ENCODE results near the gene MCOLN3. TPM values are rescaled to one million over a fixed set of nuclear protein-coding genes. Genes with fewer than 3 reads are reported as not detected.
A peak's percentile ranks its signal among the peaks of the same experiment; 100 is the strongest.

The MCOLN3 gene
- total RNA-seq, 1 donor from 2014 or later: not detected

DNA sequence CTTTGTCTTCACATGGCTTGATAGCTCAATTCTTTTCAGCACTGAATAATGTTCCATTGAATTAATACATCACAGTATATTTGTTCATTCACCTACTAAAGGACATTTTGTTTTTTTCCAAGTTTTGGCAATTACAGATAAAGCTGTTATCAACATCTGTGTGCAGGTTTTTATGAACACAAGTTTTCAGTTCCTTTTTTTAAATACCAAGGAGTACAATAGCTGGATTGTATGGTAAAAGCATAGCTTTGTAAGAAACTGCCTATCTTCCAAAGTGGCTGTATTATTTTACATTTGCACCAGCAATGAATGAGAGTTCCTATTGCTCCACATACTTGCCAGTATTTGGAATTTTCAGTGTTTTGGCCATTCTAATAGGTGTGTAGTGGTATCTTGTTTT lies 46.6 kb downstream of the MCOLN3 start:
- Mint-ChIP-seq H3K4me3 (ENCODE audit: unreplicated experiment) (no peak overlapping the region), H3K27me3 (ENCODE audit: unreplicated experiment) (peaks cover 9% of the 10 kb centered on the region), H3K9me3 (ENCODE audit: unreplicated experiment) (peaks cover 3% of the 10 kb centered on the region), H3K4me1 (ENCODE audit: low read depth, unreplicated experiment) (peaks cover 3% of the 10 kb centered on the region), H3K27ac (ENCODE audit: unreplicated experiment) (no peak overlapping the region), H3K36me3 (ENCODE audit: unreplicated experiment) (no peaks in the 10 kb centered on the region)
- no peak for DNase-seq
- no peak for TF ChIP-seq CTCF (IDR thresholded peaks at IDR 0.05; ENCODE audit: partially characterized antibody, unreplicated experiment)

DNA sequence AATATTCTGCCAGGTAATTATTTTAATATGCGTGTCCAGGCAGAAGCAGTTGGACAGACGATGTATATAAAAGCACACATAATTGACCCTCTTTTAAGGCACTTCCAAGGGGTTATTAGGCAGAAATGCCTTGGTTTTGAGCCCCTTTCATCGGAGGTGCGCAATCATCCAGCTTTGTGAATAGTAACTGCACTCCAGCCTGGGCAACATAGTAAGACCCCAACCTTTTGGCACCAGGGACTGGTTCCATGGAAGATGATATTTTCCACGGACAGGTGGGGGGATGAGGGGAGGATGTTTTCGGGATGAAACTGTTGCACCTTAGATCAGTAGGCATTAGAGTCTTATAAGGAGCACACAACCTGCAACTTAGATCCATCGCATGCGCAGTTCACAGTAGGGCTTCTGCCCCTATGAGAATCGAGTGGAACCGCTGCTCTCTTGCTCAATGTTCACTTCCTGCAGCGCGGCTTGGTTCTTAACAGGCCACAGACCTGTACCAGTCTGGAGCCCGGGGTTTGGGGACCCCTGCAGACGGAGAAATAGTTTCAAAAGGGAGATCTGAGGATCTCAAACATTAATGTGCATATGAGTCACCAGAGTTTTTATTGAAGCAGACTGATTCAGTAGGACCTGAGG lies 49.5 kb downstream of the MCOLN3 start:
- no peak for TF ChIP-seq CTCF (IDR thresholded peaks at IDR 0.05; ENCODE audit: partially characterized antibody, unreplicated experiment)
- H3K27ac Mint-ChIP-seq (ENCODE audit: unreplicated experiment): no peak overlapping the region
- no peak for DNase-seq
- H3K36me3 Mint-ChIP-seq (ENCODE audit: unreplicated experiment): no peaks in the 10 kb centered on the region
- H3K4me3 Mint-ChIP-seq (ENCODE audit: unreplicated experiment): peak overlapping the region; percentile 74
- peaks cover 2% of the 10 kb centered on the region for H3K9me3 Mint-ChIP-seq (ENCODE audit: unreplicated experiment)
- peaks cover 9% of the 10 kb centered on the region for H3K27me3 Mint-ChIP-seq (ENCODE audit: unreplicated experiment)
- H3K4me1 Mint-ChIP-seq (ENCODE audit: low read depth, unreplicated experiment): peaks cover 3% of the 10 kb centered on the region

DNA sequence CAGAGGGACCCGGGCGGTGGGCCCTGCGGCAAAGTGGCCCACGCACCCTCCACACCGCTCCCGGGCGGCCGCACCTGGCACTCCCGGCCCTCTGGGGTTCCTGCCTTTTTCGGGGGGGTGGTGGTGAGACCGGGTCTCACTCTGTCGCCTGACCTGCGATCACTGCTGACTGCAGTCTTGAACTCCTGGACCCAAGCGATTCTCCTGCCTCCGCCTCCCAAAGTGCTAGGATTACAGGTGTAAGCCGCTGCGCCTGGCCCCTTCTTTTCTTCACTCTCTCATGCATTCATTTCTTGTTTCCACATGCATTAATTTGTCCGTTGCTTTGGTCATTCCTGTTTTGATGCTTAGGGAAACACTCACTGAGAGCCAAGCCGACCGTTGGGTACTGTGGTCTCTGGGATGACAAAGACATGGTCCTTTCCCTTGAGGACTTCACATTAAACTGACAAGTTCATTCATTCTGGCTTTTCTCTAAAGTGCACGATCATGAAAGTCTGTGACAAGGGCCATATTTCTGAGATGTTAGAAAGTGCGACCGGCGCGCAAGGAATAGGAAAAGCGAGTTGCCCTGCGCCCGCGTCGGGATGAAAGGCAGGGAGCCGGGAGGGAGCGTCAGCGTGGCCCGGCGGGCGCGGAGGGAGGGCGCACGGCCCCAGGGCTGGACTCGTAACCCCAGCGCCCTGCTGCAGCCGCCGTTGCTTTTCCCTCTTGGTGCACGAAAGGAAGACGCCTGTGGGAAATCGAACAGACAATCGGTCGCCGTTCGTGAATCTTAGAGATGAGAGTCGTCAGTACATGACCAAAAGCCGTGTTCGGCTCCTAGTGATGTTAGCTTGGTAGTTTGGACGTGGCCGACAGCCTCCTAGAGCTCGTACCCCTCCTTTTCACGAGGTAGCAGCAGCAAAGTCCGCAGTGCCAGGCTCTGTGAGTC lies 50.4 kb downstream of the MCOLN3 start:
- DNase-seq: peak; percentile 40
- H3K4me3 Mint-ChIP-seq (ENCODE audit: unreplicated experiment): peak overlapping the region; percentile 88
- TF ChIP-seq CTCF (IDR thresholded peaks at IDR 0.05; ENCODE audit: partially characterized antibody, unreplicated experiment): no peak
- peaks cover 7% of the 10 kb centered on the region for H3K27me3 Mint-ChIP-seq (ENCODE audit: unreplicated experiment)
- peaks cover 3% of the 10 kb centered on the region for H3K4me1 Mint-ChIP-seq (ENCODE audit: low read depth, unreplicated experiment)
- no peaks in the 10 kb centered on the region for H3K9me3 Mint-ChIP-seq (ENCODE audit: unreplicated experiment)
- no peaks in the 10 kb centered on the region for H3K36me3 Mint-ChIP-seq (ENCODE audit: unreplicated experiment)
- H3K27ac Mint-ChIP-seq (ENCODE audit: unreplicated experiment): no peak overlapping the region

DNA sequence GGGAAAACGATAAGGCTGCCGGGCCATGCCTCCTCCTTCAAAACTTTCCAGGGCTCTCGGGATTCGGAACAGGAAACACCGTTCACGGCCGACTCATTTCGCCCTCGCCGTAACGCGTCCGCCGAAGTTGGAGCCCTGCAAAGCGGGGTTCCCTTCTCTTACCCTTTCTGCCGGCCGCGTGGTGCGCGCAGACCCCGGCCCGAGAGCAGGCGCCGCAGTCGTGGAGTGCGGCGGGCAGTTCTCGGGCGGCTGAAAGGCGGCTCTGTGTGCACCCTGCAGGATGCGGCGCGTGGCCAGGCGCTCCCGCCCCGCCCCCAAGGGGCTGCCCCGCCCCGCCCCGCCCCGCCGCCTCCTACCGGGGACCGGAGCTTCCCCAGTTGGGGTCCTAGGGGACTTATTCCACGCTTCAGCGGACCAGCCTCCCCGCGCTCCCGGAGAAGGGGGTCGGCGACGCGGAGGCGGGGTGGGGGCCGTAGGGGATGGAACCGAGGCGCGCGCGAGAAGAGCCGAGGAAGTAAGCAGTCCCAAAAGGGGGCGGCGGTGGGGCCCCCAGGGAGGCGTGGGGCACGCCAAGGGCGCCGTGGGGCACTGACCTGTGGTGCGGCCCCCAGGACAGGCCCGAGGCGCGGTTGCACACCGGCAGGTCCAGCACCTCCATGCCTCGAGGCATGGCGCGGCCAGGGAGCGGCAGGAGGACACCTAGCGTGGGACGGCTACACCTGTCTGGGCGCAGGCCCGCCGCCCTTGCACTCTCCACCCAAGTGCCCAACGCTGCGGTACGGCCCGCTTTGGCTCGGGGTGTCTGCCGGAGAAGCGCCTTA lies 51.2 kb downstream of the MCOLN3 start, which contains the start of gene MCOLN2:
TSS of gene MCOLN2 (minus strand) at position 268 of the 821 bp plus-strand sequence. CDS start at position 27, 241 bp downstream.
- no peak for TF ChIP-seq CTCF (IDR thresholded peaks at IDR 0.05; ENCODE audit: partially characterized antibody, unreplicated experiment)
- Mint-ChIP-seq H3K4me1 (ENCODE audit: low read depth, unreplicated experiment) (peaks cover 3% of the 10 kb centered on the region), H3K9me3 (ENCODE audit: unreplicated experiment) (no peaks in the 10 kb centered on the region), H3K36me3 (ENCODE audit: unreplicated experiment) (no peaks in the 10 kb centered on the region), H3K4me3 (ENCODE audit: unreplicated experiment) (peak within 1 kb of the TSS; percentile 88), H3K27me3 (ENCODE audit: unreplicated experiment) (peaks cover 6% of the 10 kb centered on the region), H3K27ac (ENCODE audit: unreplicated experiment) (no peak within 1 kb of the TSS)
- peak; percentile 52 for DNase-seq

Measured in glutamatergic neuron (in vitro differentiated cells).